Activated B cell treated with CpG ODN at 0.5 μM for 24 hours (primary cell): ENCODE data around the gene CCDC124. TPM values are rescaled to one million over a fixed set of nuclear protein-coding genes. Genes with fewer than 3 reads are reported as not detected.

Experiments
- ATAC-seq: fragments of 200-7000 bp; cut with Tn5 transposase; one replicate; pipeline ENCODE4 v1.10.0; 2021; ENCODE audit warnings: low read depth, mild to moderate bottlenecking, moderate library complexity
- CTCF ChIA-PET: fragments of 350-600 bp; sonication (Branson Sonifier 250); formaldehyde crosslinking; loops from one replicate; lab custom pipeline; 2021; ENCODE audit warnings: antibody characterized with exemption; lab: Charles Lee
- POLR2A ChIA-PET: fragments of 350-600 bp; sonication (Branson Sonifier 250); formaldehyde crosslinking; loops from one replicate; lab custom pipeline; 2021; ENCODE audit warnings: antibody characterized with exemption; lab: Charles Lee
- DNase-seq: peaks from one replicate; pipeline ENCODE4 v3.0.0; 2022
- H3K27ac Mint-ChIP-seq: one replicate; pipeline ENCODE4 v1.8.0; 2020; ENCODE audit warnings: mixed read lengths
- H3K27me3 Mint-ChIP-seq: one replicate; pipeline ENCODE4 v1.8.0; 2021; ENCODE audit warnings: mixed read lengths
- H3K36me3 Mint-ChIP-seq: one replicate; pipeline ENCODE4 v1.8.0; 2021; ENCODE audit warnings: low read depth, mixed read lengths
- H3K4me1 Mint-ChIP-seq: one replicate; pipeline ENCODE4 v1.8.0; 2021; ENCODE audit warnings: mixed read lengths
- H3K4me3 Mint-ChIP-seq: one replicate; pipeline ENCODE4 v1.8.0; 2020; ENCODE audit warnings: mild to moderate bottlenecking, mixed read lengths
- H3K9me3 Mint-ChIP-seq: one replicate; pipeline ENCODE4 v1.8.0; 2020; ENCODE audit warnings: mixed read lengths
- CTCF ChIP-seq: fragments of 200-600 bp; IDR thresholded peaks from one replicate; pipeline ENCODE4 v1.8.0; 2022; ENCODE audit warnings: antibody characterized with exemption, mild to moderate bottlenecking
- intact Hi-C: fragments of 100-400 bp; cut with micrococcal nuclease; formaldehyde crosslinking; loops from one replicate; pipeline ENCODE4 v1.15.1; 2024
- total RNA-seq: library from RNA; stranded (reverse); gene quantifications from 2 replicates; pipeline ENCODE4 v1.2.3, GENCODE V29; 2022

Gene CCDC124
- total RNA-seq, 1 donor from 2014 or later, result 49.9 TPM

- POLR2A ChIA-PET, result interaction anchor here (0.6 to 4.2 kb wide), 19 partner anchors 10 to 898 kb away, joined by 3 to 45 read pairs (median 5); partner anchors contain the start of genes ARRDC2, CCDC124, FCHO1 and LSM4
- TF ChIP-seq CTCF, result no peak
- H3K4me1 Mint-ChIP-seq, result peaks cover 59% of the 10 kb centered on the region
- no peaks in the 10 kb centered on the region for H3K9me3 Mint-ChIP-seq
- peak overlapping the region; percentile 74 for H3K4me3 Mint-ChIP-seq
- ATAC-seq, result peak; percentile 63
- H3K27me3 Mint-ChIP-seq, result peaks cover 12% of the 10 kb centered on the region
- intact Hi-C loops, result loop anchor here (1.0 to 10.0 kb wide), 6 partner anchors 31 to 467 kb away; partner anchors contain the start of genes MAST3, RAB3A and SSBP4
- CTCF ChIA-PET, result interaction anchor here (0.7 to 5.3 kb wide), 5 partner anchors 10 to 52 kb away, joined by 3 to 17 read pairs (median 3); partner anchors contain the start of gene CCDC124
- no peak overlapping the region for H3K27ac Mint-ChIP-seq
- DNase-seq, result peak; percentile 98
- H3K36me3 Mint-ChIP-seq, result peaks cover 5% of the 10 kb centered on the region
Observed at GRCh38 chr19:17947815-17948513, 15.1 kb downstream of the CCDC124 start.

DNA sequence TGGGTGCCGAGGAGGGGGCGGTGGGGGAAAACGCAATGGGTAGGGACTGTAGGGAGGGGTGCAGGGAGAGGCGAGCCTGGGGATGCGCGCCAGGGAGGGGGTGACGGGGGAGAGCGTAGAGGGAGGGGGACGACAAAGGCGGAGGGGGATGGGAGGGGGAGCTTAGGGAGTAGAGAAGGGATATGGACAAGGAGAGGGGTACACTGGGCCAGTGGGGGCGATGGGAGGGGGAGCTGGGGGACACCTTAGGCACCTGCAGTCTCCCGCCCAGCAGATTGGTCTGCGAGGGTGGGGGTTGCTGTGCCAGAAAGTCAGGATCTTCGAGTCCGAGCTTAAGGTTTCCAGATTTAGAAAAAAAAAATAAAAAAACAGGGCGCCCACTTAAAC is 15.7 kb downstream of the CCDC124 start:
- Mint-ChIP-seq H3K27ac (no peak overlapping the region), H3K4me3 (peak overlapping the region; percentile 74), H3K27me3 (peaks cover 16% of the 10 kb centered on the region), H3K36me3 (peaks cover 5% of the 10 kb centered on the region), H3K9me3 (no peaks in the 10 kb centered on the region), H3K4me1 (peaks cover 60% of the 10 kb centered on the region)
- ATAC-seq (no peak), DNase-seq (no peak)
- intact Hi-C loops, result loop anchor here (1.0 to 10.0 kb wide), 4 partner anchors 53 to 466 kb away; partner anchors contain the start of genes MAST3 and SSBP4
- POLR2A ChIA-PET, result interaction anchor here (0.8 to 4.2 kb wide), 5 partner anchors 16 to 255 kb away, joined by 3 to 45 read pairs (median 8); partner anchors contain the start of genes CCDC124 and RAB3A
- TF ChIP-seq CTCF, result no peak
- CTCF ChIA-PET, result interaction anchor here (1.3 to 5.3 kb wide), 2 partner anchors 10 to 48 kb away, joined by 3 to 17 read pairs; no protein-coding TSS in a partner anchor

DNA sequence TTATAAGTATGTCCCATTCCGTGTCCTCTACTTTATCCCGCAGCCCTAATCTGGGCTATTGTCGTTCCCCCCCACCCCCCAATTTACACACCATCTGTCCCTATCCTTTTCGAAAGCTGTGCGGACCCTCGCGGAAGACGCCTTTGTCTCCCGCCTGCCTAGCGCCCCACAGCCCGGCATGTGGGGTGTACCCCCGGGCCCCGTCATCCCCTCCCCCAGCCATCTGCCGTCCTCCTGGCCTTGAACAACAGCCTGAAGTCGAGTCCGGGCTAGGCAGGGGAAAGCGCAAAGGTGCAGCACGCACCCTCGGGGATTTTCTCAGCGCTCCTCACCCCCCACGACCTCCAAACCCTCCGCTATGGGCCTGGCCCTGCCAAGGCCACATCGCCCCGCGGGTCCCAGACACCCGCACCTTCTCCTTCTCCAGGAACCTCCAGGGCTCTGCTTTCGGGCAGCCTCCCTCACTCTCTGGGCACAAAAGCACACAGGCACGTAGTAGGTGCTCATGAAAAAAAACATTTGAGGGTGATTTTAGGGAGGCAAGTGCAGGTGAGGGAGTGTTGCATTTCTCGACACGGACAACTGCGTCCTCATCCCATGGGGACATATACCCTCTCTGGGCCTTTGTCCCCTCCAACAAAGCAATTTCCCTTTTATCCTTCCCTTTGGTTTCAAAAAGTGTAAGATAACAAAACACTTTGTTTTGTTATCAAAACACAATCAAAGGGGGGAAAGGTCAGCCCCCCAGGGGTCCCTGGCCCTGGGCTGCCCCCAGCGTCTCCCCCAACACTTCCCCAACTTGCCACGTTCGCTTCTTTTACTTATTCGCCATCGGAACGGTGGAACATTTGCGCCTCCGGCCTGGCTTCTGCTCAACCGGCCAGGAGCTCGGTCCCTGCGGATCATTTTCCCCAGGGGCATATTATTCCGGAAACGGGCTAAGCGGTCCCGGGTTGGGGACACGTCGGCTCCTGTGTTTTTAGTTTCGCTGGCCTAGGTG is 16.4 kb downstream of the CCDC124 start:
- intact Hi-C loops, result loop anchor here (1.0 to 10.0 kb wide), 4 partner anchors 52 to 466 kb away; partner anchors contain the start of genes MAST3 and SSBP4
- no peak for ATAC-seq
- Mint-ChIP-seq H3K27ac (peak overlapping the region; percentile 83), H3K9me3 (no peaks in the 10 kb centered on the region), H3K4me1 (peaks cover 60% of the 10 kb centered on the region), H3K27me3 (peaks cover 22% of the 10 kb centered on the region), H3K36me3 (peaks cover 2% of the 10 kb centered on the region), H3K4me3 (peak overlapping the region; percentile 74)
- no peak for TF ChIP-seq CTCF
- CTCF ChIA-PET, result interaction anchor here (1.3 to 5.3 kb wide), 3 partner anchors 11 to 47 kb away, joined by 3 to 17 read pairs (median 4); partner anchors contain the start of gene CCDC124
- peak; percentile 44 for DNase-seq
- POLR2A ChIA-PET, result interaction anchor here (0.6 to 4.2 kb wide), 11 partner anchors 14 to 255 kb away, joined by 3 to 45 read pairs (median 5); partner anchors contain the start of genes CCDC124, RAB3A and RPL18A

GRCh38 chr19:17949956-17950309 is 17.1 kb downstream of the CCDC124 start:
- Mint-ChIP-seq H3K9me3 (no peaks in the 10 kb centered on the region), H3K27me3 (peaks cover 25% of the 10 kb centered on the region), H3K4me3 (peak overlapping the region; percentile 74), H3K4me1 (peaks cover 60% of the 10 kb centered on the region), H3K36me3 (no peaks in the 10 kb centered on the region), H3K27ac (peak overlapping the region; percentile 83)
- POLR2A ChIA-PET, result interaction anchor here (0.6 to 1.6 kb wide), 6 partner anchors 14 to 173 kb away, joined by 3 to 8 read pairs (median 4); partner anchors contain the start of genes CCDC124 and RPL18A
- no peak for ATAC-seq
- no peak for DNase-seq
- intact Hi-C loops, result loop anchor here (5.0 to 10.0 kb wide), 2 partner anchors 147 to 465 kb away; partner anchors contain the start of genes MAST3 and SSBP4
- TF ChIP-seq CTCF, result no peak
- CTCF ChIA-PET, result interaction anchor here (1.3 to 5.3 kb wide), 2 partner anchors 12 to 17 kb away, joined by 4 to 17 read pairs; partner anchors contain the start of gene CCDC124
